MM.1S (cell line): ENCODE measurements around the gene WNT9B.
"Not testable (repeated sequence)": the region's sequence is repeated elsewhere in the genome, so short reads cannot be mapped to it uniquely, and the experiment has no call there.

Experiments
- DNase-seq: peaks from one replicate; pipeline ENCODE4 v3.0.0-alpha.2; 2015
- H2AFZ ChIP-seq: fragments of 300-600 bp; sonication (generic); 2 replicates; pipeline ENCODE4 v1.6.0; 2016; ENCODE audit warnings: antibody characterized with exemption, low read length
- H3F3A ChIP-seq: fragments of 300-600 bp; sonication (generic); 2 replicates; pipeline ENCODE4 v1.6.1; 2016; ENCODE audit warnings: mild to moderate bottlenecking, antibody characterized with exemption, low read length, moderate library complexity, mixed read lengths; ENCODE audit not compliant: insufficient read depth
- H3K27ac ChIP-seq: fragments of 300-600 bp; sonication (generic); 2 replicates; pipeline ENCODE4 v1.5.1; 2016; ENCODE audit warnings: mild to moderate bottlenecking, low read length
- H3K27me3 ChIP-seq: fragments of 300-600 bp; sonication (generic); replicated peaks from 2 replicates; pipeline ENCODE4 v1.6.0; 2016; ENCODE audit warnings: low read length; ENCODE audit not compliant: insufficient read depth
- H3K36me3 ChIP-seq: fragments of 300-600 bp; sonication (generic); replicated peaks from 2 replicates; pipeline ENCODE4 v1.6.1; 2016; ENCODE audit warnings: mild to moderate bottlenecking, low read length, mixed read lengths; ENCODE audit not compliant: insufficient read depth
- H3K4me1 ChIP-seq: fragments of 300-600 bp; sonication (generic); 2 replicates; pipeline ENCODE4 v1.6.1; 2016; ENCODE audit warnings: low read length, mixed read lengths
- H3K4me2 ChIP-seq: fragments of 300-600 bp; sonication (generic); 2 replicates; pipeline ENCODE4 v1.6.0; 2016; ENCODE audit warnings: low read depth, low read length
- H3K4me3 ChIP-seq: fragments of 300-600 bp; sonication (generic); 2 replicates; pipeline ENCODE4 v1.5.1; 2016; ENCODE audit warnings: low read length, mixed read lengths
- H3K79me2 ChIP-seq: fragments of 300-600 bp; sonication (generic); 2 replicates; pipeline ENCODE4 v1.6.1; 2016; ENCODE audit warnings: mixed run types, low read length, mixed read lengths
- H3K9ac ChIP-seq: fragments of 300-600 bp; sonication (generic); 2 replicates; pipeline ENCODE4 v1.6.1; 2016; ENCODE audit warnings: low read length, mixed read lengths
- H3K9me2 ChIP-seq: fragments of 300-600 bp; sonication (generic); replicated peaks from 2 replicates; pipeline ENCODE4 v1.6.1; 2016; ENCODE audit warnings: mild to moderate bottlenecking, low read length, mixed read lengths; ENCODE audit not compliant: insufficient read depth
- H3K9me3 ChIP-seq: fragments of 300-600 bp; sonication (generic); replicated peaks from 2 replicates; pipeline ENCODE4 v1.6.1; 2016; ENCODE audit warnings: mild to moderate bottlenecking, low read length, mixed read lengths; ENCODE audit not compliant: insufficient read depth
- H4K20me1 ChIP-seq: fragments of 300-600 bp; sonication (generic); 2 replicates; pipeline ENCODE4 v1.6.1; 2016; ENCODE audit warnings: mild to moderate bottlenecking, low read length, moderate library complexity, mixed read lengths; ENCODE audit not compliant: insufficient read depth
- EZH2 ChIP-seq: fragments of 300-600 bp; sonication (generic); optimal IDR thresholded peaks from 2 replicates; pipeline ENCODE3; 2017; ENCODE audit warnings: low read depth, mild to moderate bottlenecking, antibody characterized with exemption, low read length, mixed read lengths
- EZH2phosphoT487 ChIP-seq: fragments of 300-600 bp; sonication (generic); IDR thresholded peaks from 2 replicates; pipeline ENCODE4 v1.6.1; 2018; ENCODE audit warnings: antibody characterized with exemption, low read length
- TF ChIP-seq, protein P1 (sequence below): fragments of 300-600 bp; sonication (generic); IDR thresholded peaks from 2 replicates; pipeline ENCODE4 v1.5.1; 2016; ENCODE audit warnings: antibody characterized with exemption, low read length, mixed read lengths

The WNT9B gene

DNA sequence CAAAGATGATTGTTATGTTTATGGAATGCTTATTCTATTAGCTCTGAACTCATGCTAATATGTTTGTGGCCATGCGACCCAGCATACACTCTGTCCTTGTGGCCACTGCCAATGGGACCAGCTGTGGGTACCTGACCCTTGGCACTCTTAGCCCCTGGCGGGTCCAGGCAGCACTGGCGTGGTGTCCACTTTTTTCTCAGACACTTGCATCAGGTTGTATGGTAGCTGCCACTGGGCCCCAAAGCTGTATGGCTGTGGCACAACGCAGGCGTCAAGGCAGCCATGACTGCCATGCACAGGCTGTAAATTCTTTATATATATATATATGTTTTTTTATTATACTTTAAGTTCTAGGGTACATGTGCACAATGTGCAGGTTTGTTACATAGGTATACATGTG lies 12.2 kb upstream of the WNT9B start:
- Histone ChIP-seq H3K27ac (no peak overlapping the region), H3K27me3 (peaks cover 25% of the 10 kb centered on the region), H4K20me1 (no peaks in the 10 kb centered on the region), H3K4me2 (no peak overlapping the region), H3K9me3 (no peaks in the 10 kb centered on the region), H3K4me1 (no peaks in the 10 kb centered on the region), H3K79me2 (no peaks in the 10 kb centered on the region), H3K9me2 (no peaks in the 10 kb centered on the region), H2AFZ (no peak overlapping the region), H3K4me3 (no peak overlapping the region), H3K9ac (no peak overlapping the region), H3F3A (no peaks in the 10 kb centered on the region), H3K36me3 (no peaks in the 10 kb centered on the region)
- no peak for DNase-seq
- TF ChIP-seq EZH2phosphoT487 (no peak), EZH2 (no peak)
- TF ChIP-seq, protein P1, sequence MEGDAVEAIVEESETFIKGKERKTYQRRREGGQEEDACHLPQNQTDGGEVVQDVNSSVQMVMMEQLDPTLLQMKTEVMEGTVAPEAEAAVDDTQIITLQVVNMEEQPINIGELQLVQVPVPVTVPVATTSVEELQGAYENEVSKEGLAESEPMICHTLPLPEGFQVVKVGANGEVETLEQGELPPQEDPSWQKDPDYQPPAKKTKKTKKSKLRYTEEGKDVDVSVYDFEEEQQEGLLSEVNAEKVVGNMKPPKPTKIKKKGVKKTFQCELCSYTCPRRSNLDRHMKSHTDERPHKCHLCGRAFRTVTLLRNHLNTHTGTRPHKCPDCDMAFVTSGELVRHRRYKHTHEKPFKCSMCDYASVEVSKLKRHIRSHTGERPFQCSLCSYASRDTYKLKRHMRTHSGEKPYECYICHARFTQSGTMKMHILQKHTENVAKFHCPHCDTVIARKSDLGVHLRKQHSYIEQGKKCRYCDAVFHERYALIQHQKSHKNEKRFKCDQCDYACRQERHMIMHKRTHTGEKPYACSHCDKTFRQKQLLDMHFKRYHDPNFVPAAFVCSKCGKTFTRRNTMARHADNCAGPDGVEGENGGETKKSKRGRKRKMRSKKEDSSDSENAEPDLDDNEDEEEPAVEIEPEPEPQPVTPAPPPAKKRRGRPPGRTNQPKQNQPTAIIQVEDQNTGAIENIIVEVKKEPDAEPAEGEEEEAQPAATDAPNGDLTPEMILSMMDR, result no peak

DNA sequence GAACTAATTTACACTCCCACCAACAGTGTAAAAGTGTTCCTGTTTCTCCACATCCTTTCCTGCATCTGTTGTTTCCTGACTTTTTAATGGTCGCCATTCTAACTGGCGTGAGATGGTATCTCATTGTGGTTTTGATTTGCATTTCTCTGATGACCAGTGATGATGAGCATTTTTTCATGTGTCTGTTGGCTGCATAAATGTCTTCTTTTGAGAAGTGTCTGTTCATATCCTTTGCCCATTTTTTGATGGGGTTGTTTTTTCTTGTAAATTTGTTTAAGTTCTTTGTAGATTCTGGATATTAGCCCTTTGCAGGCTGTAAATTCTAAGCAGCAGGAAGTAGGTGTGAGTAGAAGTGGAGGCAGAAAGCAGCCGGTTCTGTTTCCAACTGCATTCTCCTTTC lies 10.8 kb upstream of the WNT9B start:
- not testable (repeated sequence) for H3K79me2 ChIP-seq, H3K9ac ChIP-seq, H3K4me1 ChIP-seq, H3K4me2 ChIP-seq, H3F3A ChIP-seq, H3K9me2 ChIP-seq, H2AFZ ChIP-seq, H4K20me1 ChIP-seq, H3K9me3 ChIP-seq, H3K36me3 ChIP-seq, H3K27ac ChIP-seq, DNase-seq, H3K4me3 ChIP-seq
- peaks cover 27% of the 10 kb centered on the region for H3K27me3 ChIP-seq

DNA sequence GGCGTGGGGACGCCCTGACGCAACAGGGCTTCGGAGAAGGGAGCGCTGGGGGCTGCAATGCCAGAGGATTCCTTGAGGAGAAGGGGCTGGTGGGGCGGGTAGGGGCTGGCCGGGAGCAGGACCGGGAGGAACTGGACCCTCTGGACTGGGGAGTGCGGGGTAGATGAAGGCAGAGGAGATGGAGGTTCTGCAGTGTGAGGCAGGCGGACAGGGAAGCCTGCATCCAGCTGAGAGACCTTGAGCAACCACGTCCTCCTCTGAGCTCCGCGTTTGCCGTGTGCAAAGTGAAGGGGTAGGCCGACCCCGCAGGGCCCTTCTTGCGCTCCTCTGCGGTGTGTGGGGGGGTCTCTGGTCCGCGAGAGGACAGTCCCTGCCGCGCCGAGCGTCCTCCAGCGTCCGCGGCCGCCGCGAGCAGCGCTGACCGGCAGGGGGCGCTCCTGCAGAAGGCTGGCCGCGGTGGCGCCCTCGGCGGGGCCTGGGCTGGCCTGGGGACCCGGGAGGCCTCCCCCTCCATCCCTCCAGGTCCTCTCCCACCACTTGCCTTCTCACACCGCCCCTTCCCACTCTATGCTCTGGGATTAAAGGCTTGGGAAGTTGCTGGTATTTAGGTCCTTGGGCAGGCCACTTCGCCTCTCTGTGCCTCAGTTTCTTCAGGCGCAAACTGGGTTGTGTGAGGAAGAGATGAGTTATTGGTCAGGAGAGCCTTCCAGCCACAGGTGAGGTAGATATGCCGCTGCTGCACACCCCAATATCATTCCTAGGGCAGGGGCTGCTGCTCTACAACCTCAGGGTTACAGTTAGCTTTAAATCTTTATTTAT lies 9.6 kb upstream of the WNT9B start:
- H4K20me1 ChIP-seq, result no peaks in the 10 kb centered on the region
- H3K4me3 ChIP-seq, result no peak overlapping the region
- H3K9ac ChIP-seq, result no peak overlapping the region
- no peaks in the 10 kb centered on the region for H3K4me1 ChIP-seq
- no peak overlapping the region for H3K27ac ChIP-seq
- DNase-seq, result no peak
- no peaks in the 10 kb centered on the region for H3K9me3 ChIP-seq
- H3K27me3 ChIP-seq, result peaks cover 27% of the 10 kb centered on the region
- no peaks in the 10 kb centered on the region for H3K36me3 ChIP-seq
- H3F3A ChIP-seq, result no peaks in the 10 kb centered on the region
- H3K4me2 ChIP-seq, result peak overlapping the region; percentile 39; the same call in 1 of the 2 replicates
- TF ChIP-seq, protein P1, result peak; percentile 56
- TF ChIP-seq EZH2phosphoT487, result no peak
- no peak for TF ChIP-seq EZH2
- H3K9me2 ChIP-seq, result no peaks in the 10 kb centered on the region
- H2AFZ ChIP-seq, result no peak overlapping the region
- H3K79me2 ChIP-seq, result no peaks in the 10 kb centered on the region

DNA sequence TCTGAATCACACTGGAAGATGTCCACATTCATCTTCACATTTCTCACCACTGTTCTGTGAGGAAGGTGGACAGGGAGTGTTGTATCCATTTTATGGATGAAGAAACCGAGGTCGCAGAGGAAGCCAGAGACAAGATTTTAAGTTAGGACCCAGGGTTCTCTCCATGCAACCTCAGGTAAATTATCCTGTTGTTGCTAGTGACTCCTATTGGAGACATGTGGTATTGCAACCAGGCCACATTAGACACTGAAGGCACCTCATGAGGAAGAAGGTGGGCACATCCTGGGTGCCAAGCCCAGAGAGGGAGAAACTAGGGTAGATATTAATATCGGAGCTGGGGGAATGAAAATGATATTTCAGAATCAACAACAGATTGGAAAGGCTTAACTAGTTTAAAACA lies 8.5 kb upstream of the WNT9B start:
- H3K4me3 ChIP-seq, result no peak overlapping the region

More for the DNA sequence above, 8.5 kb upstream of the WNT9B start:
- DNase-seq, result no peak
- Histone ChIP-seq H3K79me2 (no peaks in the 10 kb centered on the region), H3K4me2 (no peak overlapping the region), H3K27me3 (peaks cover 27% of the 10 kb centered on the region), H3K36me3 (no peaks in the 10 kb centered on the region), H3K9me3 (no peaks in the 10 kb centered on the region), H3F3A (no peaks in the 10 kb centered on the region), H3K9ac (no peak overlapping the region), H3K9me2 (no peaks in the 10 kb centered on the region), H3K4me1 (no peaks in the 10 kb centered on the region), H4K20me1 (no peaks in the 10 kb centered on the region), H2AFZ (no peak overlapping the region), H3K27ac (no peak overlapping the region)
- TF ChIP-seq EZH2 (no peak), EZH2phosphoT487 (no peak)
- TF ChIP-seq, protein P1, result peak; percentile 56
